Measurements from ENCODE around the gene DPH6.
"Not testable (repeated sequence)": the region's sequence is repeated elsewhere in the genome, so short reads cannot be mapped to it uniquely, and the experiment has no call there.

DPH6 gene

DNA sequence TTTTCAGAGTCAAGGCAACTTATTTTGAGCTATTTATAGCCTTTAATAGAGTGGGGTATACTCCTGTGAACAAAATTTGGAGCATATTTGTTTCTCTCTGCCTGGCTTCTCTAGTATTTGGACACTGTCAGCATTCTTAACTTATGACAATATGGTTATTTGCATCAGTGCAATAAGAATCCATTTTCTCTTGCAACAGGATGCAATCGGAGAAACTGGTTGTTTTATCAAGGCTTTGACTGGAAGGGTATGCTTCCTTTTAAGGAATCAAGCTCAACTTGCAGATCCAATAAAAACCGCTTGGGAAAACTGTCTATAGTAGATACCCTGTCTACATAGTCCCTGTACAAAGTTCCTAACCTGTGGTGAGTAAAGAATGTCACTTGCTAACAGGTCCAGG is 106.7 kb downstream of the DPH6 start:
- DNase-seq: no peak

- DNase-seq: no peak
These were observed 108.8 kb downstream of the DPH6 start for GRCh38 chr15:35437157-35437556.

DNA sequence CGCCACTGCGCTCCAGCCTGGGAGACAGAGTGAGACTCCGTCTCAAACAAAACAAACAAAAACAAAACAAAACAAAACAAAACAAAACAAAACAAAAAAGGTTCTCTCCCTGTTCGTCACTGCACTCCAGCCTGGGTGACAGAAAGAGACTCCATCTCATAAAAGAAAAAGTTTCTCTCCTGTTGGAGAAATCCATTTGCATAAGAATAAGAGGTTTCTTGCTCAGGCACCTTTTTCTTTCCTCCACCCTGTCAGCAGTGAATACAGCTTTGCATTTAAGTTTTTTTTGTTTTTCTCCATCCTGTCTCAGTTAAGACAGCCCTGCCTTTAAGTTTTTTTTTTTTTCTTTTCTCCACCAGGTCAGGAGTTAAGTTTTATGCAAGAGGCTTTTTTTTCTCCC is 109.5 kb downstream of the DPH6 start:
- no peak for DNase-seq

DNA sequence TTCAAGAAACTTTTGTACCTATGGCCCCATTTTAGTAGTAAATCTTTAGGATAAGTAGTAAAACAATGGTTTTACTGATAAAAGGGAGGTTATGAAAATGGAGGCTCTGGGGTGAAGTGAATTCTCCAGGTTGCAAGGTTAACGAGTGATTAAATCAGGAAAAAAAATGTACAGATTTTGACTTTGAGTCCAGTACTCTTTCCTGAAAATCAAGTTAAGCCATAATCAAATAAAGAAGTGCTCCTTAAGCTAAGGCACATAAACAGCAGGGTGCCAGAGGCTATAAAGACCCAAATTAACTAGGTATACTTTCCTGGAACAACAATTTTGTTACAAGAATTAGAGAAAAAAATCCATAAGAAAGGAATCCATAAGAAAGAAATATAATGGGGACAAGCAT is 114.7 kb downstream of the DPH6 start:
- DNase-seq: no peak

DNA sequence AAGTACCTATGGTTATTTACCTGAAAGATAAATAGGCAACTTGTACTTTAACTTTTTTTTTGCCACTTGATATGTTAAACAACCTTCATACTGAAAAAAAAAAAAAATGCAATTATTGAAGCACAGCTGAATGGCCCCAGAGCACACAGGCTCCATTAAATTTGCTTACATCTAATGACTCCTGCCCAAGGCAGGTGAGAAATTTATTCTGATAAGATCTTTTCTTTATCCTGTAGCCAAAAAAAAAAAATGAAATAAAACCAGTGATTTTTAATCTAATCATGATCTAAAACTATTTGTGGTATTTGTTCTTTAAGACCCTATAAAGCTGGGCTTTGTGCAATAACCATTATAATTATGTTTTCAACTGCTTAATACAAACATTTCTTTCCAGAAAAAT is 115.7 kb downstream of the DPH6 start:
- DNase-seq: no peak

DNA sequence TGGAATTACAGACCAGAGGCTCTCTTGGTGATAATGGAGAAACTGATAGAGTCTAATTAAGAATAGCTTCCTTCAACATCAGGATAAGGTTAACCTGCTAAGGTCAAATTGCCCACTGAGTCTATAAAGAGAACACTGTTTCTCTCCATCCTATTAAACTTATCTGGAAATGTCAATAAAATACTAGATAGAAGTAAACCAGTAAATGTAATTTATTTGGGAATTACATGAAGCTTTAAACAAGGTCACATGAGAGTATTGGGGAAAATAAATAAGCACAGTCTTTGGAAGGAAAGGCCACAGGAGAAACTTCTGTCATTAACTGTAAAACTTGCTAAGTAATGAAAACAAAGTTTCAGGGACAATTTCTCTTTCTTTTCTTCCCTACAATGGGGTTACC is 118.5 kb downstream of the DPH6 start:
- no peak for DNase-seq

DNA sequence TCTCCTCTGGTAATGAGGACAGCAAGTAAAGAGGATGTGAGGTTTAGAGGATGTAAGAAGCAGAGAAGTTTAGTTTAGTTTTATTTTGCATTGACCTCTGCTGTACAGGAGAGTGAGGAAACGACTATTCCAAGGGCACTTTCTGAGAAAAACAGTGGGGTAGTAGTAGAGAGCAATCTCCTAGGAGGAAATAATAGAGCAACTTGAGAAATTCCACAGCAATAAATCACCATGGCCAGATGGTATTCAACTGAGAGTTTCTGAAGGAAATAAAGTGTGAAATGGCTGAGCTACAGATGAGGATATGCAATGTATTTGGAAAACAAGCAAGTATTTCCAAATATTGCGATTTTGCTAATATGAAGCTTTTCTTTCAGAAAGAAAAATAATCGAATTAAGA is 118.9 kb downstream of the DPH6 start:
- no peak for DNase-seq

DNA sequence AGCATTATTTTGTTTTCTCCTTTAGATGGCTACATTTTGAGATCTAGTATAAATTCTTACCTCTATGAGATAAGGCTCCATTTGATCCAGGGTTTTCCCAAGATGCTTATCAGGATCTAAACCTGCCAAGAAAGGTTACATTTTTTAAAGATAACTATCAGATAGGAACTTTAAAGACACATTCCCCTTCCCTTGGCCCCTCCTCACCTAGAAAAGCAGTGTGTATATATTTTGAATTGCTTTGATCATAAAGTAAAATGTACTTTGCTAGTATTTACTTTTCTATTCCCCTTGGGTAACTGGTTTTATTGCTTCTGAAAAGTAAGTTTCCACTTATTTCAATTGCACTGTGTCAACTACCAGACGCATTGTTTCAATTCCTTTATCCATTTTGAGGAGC is 135.2 kb downstream of the DPH6 start:
- DNase-seq: no peak

- no peak for DNase-seq
These were observed 146.1 kb downstream of the DPH6 start for GRCh38 chr15:35399901-35400300.

DNA sequence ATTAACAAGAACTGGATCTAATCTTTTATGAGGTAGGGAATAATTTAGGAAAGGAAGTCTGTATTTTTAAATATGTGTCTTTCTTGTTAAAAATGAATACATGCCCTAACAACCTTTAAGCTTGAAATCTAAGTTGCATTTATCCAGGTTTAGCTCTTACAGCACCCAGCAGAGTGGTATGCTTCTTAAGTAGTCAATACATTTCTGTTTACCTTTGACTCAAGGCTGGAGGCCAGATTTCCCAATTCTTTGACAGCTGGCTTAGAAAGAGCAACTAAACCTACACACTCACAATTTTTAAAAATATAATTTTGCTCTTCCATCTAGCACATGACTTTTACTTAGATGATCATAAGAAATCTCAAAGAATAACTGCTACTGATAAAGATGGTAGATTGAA is 148.9 kb downstream of the DPH6 start:
- no peak for DNase-seq

GRCh38 chr15:35394416-35394815 is 151.5 kb downstream of the DPH6 start:
- no peak for DNase-seq

GRCh38 chr15:35393398-35393797 is 152.6 kb downstream of the DPH6 start:
- DNase-seq: no peak

- not testable (repeated sequence) for DNase-seq
These were observed 154.5 kb downstream of the DPH6 start for GRCh38 chr15:35391408-35391984.

- no peak for DNase-seq
These were observed 162.5 kb downstream of the DPH6 start for GRCh38 chr15:35383506-35383905.

- DNase-seq: no peak
These were observed 164.6 kb downstream of the DPH6 start for GRCh38 chr15:35381328-35381727.

DNA sequence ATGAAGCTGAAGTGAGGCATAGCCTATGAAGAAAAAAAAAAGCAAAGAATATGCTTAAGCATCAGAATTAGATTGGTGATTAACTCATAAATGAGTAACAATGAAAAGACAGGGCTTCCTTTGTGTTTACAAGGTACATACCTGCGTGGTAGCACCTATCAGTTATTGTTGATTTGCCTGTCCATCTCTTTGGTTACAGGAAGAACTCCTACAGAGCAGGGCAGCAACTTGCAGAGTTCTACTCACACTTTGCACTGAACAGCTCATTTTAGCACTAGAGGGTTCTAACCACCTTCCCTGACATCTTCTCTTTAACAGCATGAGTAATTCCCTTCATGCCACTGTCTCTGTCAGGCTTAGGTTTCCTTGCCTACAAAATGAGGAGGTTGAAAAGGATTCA is 166.0 kb downstream of the DPH6 start:
- DNase-seq: no peak

GRCh38 chr15:35378454-35378853 is 167.5 kb downstream of the DPH6 start:
- not testable (repeated sequence) for DNase-seq

DNA sequence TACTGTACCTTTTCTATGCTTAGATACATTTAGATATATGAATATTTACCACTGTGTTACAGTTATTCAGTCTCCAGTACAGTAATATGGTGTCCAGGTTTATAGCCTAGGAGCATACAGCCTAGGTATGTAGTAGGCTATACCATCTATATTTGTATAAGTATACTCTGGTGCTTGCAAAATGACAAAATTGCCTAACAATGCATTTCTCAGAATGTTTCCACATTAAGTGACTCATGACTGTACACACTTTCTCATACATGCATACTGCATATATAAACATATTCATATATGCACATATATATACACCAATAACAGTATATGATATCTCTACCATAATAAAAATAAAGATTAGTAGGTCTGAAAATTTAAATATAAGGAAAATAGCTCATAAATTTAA is 169.3 kb downstream of the DPH6 start:
- DNase-seq: no peak

DNA sequence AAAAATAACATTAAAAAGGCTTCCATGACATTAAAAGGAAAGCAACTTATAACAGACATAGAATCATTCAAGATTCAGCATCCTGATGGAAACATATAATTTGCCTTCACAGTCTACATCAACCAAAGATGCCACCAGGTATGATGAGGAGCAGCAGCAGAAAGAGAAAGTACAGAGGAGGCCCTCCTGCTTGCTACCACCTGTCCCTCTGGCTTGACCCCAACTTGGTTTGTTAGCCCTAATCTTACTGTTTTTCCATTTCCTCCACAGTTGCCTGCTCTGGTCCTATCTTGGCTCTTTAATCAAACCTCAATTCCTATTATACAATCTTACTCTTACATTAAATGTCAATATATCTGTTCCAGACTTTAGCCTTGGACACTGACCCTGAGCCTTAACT is 171.3 kb downstream of the DPH6 start:
- no peak for DNase-seq

DNA sequence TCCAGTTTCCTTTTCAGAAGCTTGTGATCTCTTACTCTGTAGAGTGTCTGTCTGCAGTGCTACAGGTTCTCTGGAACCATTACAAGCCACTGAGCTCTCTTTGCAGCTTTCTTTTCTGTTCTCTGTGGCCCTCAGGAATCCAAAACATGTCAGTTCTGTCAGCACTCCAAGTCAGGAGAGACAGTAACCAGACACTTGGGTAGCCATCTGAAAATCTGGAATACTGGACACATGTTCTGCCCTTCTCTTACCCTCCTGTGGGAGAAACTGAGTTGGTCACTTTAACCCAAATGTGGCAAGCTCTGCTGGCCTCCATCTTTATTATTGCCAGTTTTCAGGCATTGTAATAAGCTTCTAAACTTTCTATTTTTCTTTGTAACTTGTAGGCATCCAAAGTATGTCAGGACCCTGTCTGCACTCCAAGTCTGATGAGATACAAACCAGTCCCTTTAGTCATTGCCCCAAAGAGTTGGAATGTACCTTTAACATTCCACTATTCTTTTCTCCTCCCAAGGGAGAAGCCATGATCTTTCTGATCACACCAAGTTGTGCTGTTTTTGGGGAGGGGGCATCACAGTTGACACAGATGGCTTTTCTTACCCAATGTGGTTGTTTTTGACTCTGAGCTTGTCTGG is 183.7 kb downstream of the DPH6 start:
- no peak for DNase-seq

- DNase-seq: no peak
These were observed 187.1 kb downstream of the DPH6 start for GRCh38 chr15:35358824-35359223.

- DNase-seq: no peak
These were observed 194.9 kb downstream of the DPH6 start for GRCh38 chr15:35351059-35351458.

GRCh38 chr15:35349916-35350315 is 196.0 kb downstream of the DPH6 start:
- DNase-seq: no peak

DNA sequence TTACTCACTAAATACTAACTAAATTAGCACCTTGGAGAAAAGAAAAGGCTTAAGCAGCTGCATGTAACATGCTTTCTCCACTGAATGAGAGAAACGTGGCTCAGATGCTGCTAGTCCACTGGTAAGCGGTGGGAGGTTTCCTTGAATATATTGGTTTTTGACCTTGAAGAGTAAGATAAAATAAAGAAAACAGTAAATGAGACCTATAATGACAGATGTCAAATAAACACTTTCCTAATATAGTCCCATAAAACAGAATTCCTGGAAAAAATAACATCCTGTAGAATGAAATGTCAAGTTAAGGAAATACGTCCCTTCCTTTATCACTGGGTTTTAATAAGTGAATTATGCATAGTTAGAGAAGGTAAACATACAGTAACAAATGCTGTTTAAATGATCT is 215.0 kb downstream of the DPH6 start:
- DNase-seq: no peak
